Activated T-cell treated with anti-CD3 and anti-CD28 coated beads, Interleukin-2, amount 50 U/mL, for 4 hours (primary cell): Measurements from ENCODE around the gene GNA12. TPM values are rescaled to one million over a fixed set of nuclear protein-coding genes. Genes with fewer than 3 reads are reported as not detected.

Experiments used
- ATAC-seq, 2 donors: fragments of 200-7000 bp; cut with Tn5 transposase; one replicate each; pipeline ENCODE4 v1.10.0; 2021
- DNase-seq: peaks from one replicate; pipeline ENCODE4 v3.0.0-alpha.2; 2020
- H3K27me3 Mint-ChIP-seq: one replicate; pipeline ENCODE4 v1.8.0; 2021; ENCODE audit warnings: low read depth, mixed read lengths
- H3K36me3 Mint-ChIP-seq: one replicate; pipeline ENCODE4 v1.8.0; 2022; ENCODE audit warnings: mixed read lengths; ENCODE audit not compliant: insufficient read depth
- H3K4me1 Mint-ChIP-seq: one replicate; pipeline ENCODE4 v1.8.0; 2021; ENCODE audit warnings: low read depth, mixed read lengths
- H3K4me3 Mint-ChIP-seq: one replicate; pipeline ENCODE4 v1.8.0; 2021; ENCODE audit warnings: mild to moderate bottlenecking, moderate library complexity, mixed read lengths
- H3K9me3 Mint-ChIP-seq: one replicate; pipeline ENCODE4 v1.8.0; 2021; ENCODE audit warnings: mixed read lengths
- total RNA-seq, 3 donors: library from RNA; stranded (reverse); gene quantifications; one replicate each; pipeline ENCODE4 v1.2.1, GENCODE V29; 2021

Gene GNA12
- total RNA-seq, 3 donors from 2014 or later = 23.7 to 25.7 (median 25.0) TPM

GRCh38 chr7:2761801-2762497 is 82.2 kb downstream of the GNA12 start:
- Mint-ChIP-seq H3K4me3 (no peak overlapping the region), H3K27me3 (no peaks in the 10 kb centered on the region), H3K9me3 (no peaks in the 10 kb centered on the region), H3K4me1 (peaks cover 33% of the 10 kb centered on the region), H3K36me3 (no peaks in the 10 kb centered on the region)
- ATAC-seq (no peak), DNase-seq (no peak)

- Mint-ChIP-seq H3K4me3 (no peak overlapping the region), H3K36me3 (no peaks in the 10 kb centered on the region)
Observed at GRCh38 chr7:2761131-2761624, 82.9 kb downstream of the GNA12 start.

GRCh38 chr7:2760098-2760889 is 83.8 kb downstream of the GNA12 start:
- no peaks in the 10 kb centered on the region for H3K27me3 Mint-ChIP-seq
- no peak for ATAC-seq
- peaks cover 38% of the 10 kb centered on the region for H3K4me1 Mint-ChIP-seq
- no peaks in the 10 kb centered on the region for H3K9me3 Mint-ChIP-seq
- peaks cover 7% of the 10 kb centered on the region for H3K36me3 Mint-ChIP-seq
- no peak overlapping the region for H3K4me3 Mint-ChIP-seq
- DNase-seq = no peak

More at GRCh38 chr7:2761131-2761624, 82.9 kb downstream of the GNA12 start:
- ATAC-seq (no peak), DNase-seq (no peak)
- Mint-ChIP-seq H3K27me3 (no peaks in the 10 kb centered on the region), H3K4me1 (peaks cover 38% of the 10 kb centered on the region), H3K9me3 (no peaks in the 10 kb centered on the region)

GRCh38 chr7:2759736-2760097 is 84.4 kb downstream of the GNA12 start:
- DNase-seq (no peak), ATAC-seq (no peak)
- Mint-ChIP-seq H3K36me3 (peaks cover 7% of the 10 kb centered on the region), H3K27me3 (no peaks in the 10 kb centered on the region), H3K4me1 (peaks cover 38% of the 10 kb centered on the region), H3K9me3 (no peaks in the 10 kb centered on the region), H3K4me3 (no peak overlapping the region)

GRCh38 chr7:2758673-2759616 is 85.2 kb downstream of the GNA12 start:
- Mint-ChIP-seq H3K4me1 (peaks cover 38% of the 10 kb centered on the region), H3K9me3 (no peaks in the 10 kb centered on the region), H3K36me3 (peaks cover 10% of the 10 kb centered on the region), H3K27me3 (no peaks in the 10 kb centered on the region), H3K4me3 (peak overlapping the region; percentile 49)
- ATAC-seq (peak; percentile 22 to 29), DNase-seq (no peak)

- Mint-ChIP-seq H3K9me3 (no peaks in the 10 kb centered on the region), H3K4me1 (peaks cover 38% of the 10 kb centered on the region), H3K36me3 (peaks cover 10% of the 10 kb centered on the region), H3K4me3 (peak overlapping the region; percentile 60), H3K27me3 (no peaks in the 10 kb centered on the region)
- ATAC-seq (peak; percentile 97 to 98), DNase-seq (peak; percentile 51)
Observed at GRCh38 chr7:2757904-2758672, 86.0 kb downstream of the GNA12 start.

- peak overlapping the region; percentile 60 for H3K4me3 Mint-ChIP-seq
- ATAC-seq (peak; percentile 2 to 3), DNase-seq (no peak)
- H3K27me3 Mint-ChIP-seq = no peaks in the 10 kb centered on the region
- peaks cover 38% of the 10 kb centered on the region for H3K4me1 Mint-ChIP-seq
- H3K36me3 Mint-ChIP-seq = peaks cover 12% of the 10 kb centered on the region
- no peaks in the 10 kb centered on the region for H3K9me3 Mint-ChIP-seq
Observed at GRCh38 chr7:2757361-2757903, 86.7 kb downstream of the GNA12 start.

- ATAC-seq (no peak), DNase-seq (no peak)
- Mint-ChIP-seq H3K4me1 (peaks cover 37% of the 10 kb centered on the region), H3K9me3 (no peaks in the 10 kb centered on the region), H3K27me3 (no peaks in the 10 kb centered on the region), H3K36me3 (peaks cover 17% of the 10 kb centered on the region), H3K4me3 (no peak overlapping the region)
Observed at GRCh38 chr7:2755531-2755930, 88.6 kb downstream of the GNA12 start.

GRCh38 chr7:2754912-2755311 is 89.2 kb downstream of the GNA12 start:
- Mint-ChIP-seq H3K36me3 (peaks cover 19% of the 10 kb centered on the region), H3K9me3 (no peaks in the 10 kb centered on the region), H3K4me1 (peaks cover 32% of the 10 kb centered on the region), H3K27me3 (no peaks in the 10 kb centered on the region), H3K4me3 (no peak overlapping the region)
- DNase-seq = no peak
- ATAC-seq = no peak

- DNase-seq (no peak), ATAC-seq (no peak)
- Mint-ChIP-seq H3K4me1 (peaks cover 24% of the 10 kb centered on the region), H3K36me3 (peaks cover 19% of the 10 kb centered on the region), H3K9me3 (no peaks in the 10 kb centered on the region), H3K4me3 (no peak overlapping the region), H3K27me3 (no peaks in the 10 kb centered on the region)
Observed at GRCh38 chr7:2754086-2754485, 90.0 kb downstream of the GNA12 start.

- no peaks in the 10 kb centered on the region for H3K9me3 Mint-ChIP-seq
Observed at GRCh38 chr7:2753148-2753547, 91.0 kb downstream of the GNA12 start.

GRCh38 chr7:2751086-2751485 is 93.0 kb downstream of the GNA12 start:
- Mint-ChIP-seq H3K36me3 (peaks cover 20% of the 10 kb centered on the region), H3K27me3 (no peaks in the 10 kb centered on the region), H3K4me1 (no peaks in the 10 kb centered on the region), H3K9me3 (peaks cover 2% of the 10 kb centered on the region), H3K4me3 (no peak overlapping the region)
- DNase-seq (no peak), ATAC-seq (no peak)

More at GRCh38 chr7:2753148-2753547, 91.0 kb downstream of the GNA12 start:
- H3K27me3 Mint-ChIP-seq = no peaks in the 10 kb centered on the region
- H3K36me3 Mint-ChIP-seq = peaks cover 19% of the 10 kb centered on the region
- DNase-seq (no peak), ATAC-seq (no peak)
- H3K4me1 Mint-ChIP-seq = peaks cover 16% of the 10 kb centered on the region
- no peak overlapping the region for H3K4me3 Mint-ChIP-seq

GRCh38 chr7:2750004-2750407 is 94.1 kb downstream of the GNA12 start:
- no peak for ATAC-seq
- peaks cover 3% of the 10 kb centered on the region for H3K9me3 Mint-ChIP-seq
- H3K27me3 Mint-ChIP-seq = no peaks in the 10 kb centered on the region
- H3K36me3 Mint-ChIP-seq = peaks cover 14% of the 10 kb centered on the region
- DNase-seq = no peak
- H3K4me3 Mint-ChIP-seq = no peak overlapping the region
- no peaks in the 10 kb centered on the region for H3K4me1 Mint-ChIP-seq
